NT2/D1 (cell line): Measurements from ENCODE around the gene SCYGR3.

Experiments
- SUZ12 ChIP-seq: IDR thresholded peaks from 2 replicates; pipeline ENCODE4 v1.6.1; 2011; ENCODE audit not compliant: insufficient read length, insufficient read depth; ENCODE audit errors: extremely low read depth
- YY1 ChIP-seq: IDR thresholded peaks from 2 replicates; pipeline ENCODE4 v1.6.1; 2011; ENCODE audit not compliant: insufficient read length, insufficient read depth

DNA sequence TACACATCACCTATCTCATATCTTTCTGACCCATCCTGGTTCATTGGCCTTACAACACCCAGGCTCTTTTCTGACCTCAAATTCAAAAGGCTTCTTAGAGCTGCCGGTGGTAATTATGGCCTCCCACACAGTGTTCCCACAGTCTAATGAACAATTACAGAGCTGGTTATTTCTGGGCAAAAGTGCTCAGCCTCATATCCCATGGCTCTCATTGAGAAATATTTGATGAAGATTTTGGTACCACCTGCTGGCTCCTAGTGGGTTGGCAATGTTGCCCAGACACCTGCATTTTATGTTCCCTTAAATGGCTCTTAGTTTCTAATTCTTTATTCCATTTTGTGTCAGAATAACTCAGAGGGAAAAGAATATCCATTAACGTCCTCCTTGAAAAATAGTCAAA lies 36.0 kb downstream of the SCYGR3 start:
- TF ChIP-seq YY1 (no peak), SUZ12 (no peak)
